Nephron progenitor cell (in vitro differentiated cells): Measurements from ENCODE around the gene GLIS1.

Experiments used
- DNase-seq: peaks from one replicate; pipeline ENCODE4 v3.0.0; 2021
- H3K27ac Mint-ChIP-seq: 2 replicates; pipeline ENCODE4 v1.8.0; 2021; ENCODE audit warnings: mild to moderate bottlenecking, moderate library complexity, mixed read lengths
- H3K27me3 Mint-ChIP-seq: 2 replicates; pipeline ENCODE4 v1.8.0; 2021; ENCODE audit warnings: mild to moderate bottlenecking, low read depth, mixed read lengths; ENCODE audit not compliant: poor library complexity
- H3K36me3 Mint-ChIP-seq: 2 replicates; pipeline ENCODE4 v1.8.0; 2021; ENCODE audit warnings: low read depth, mixed read lengths
- H3K4me1 Mint-ChIP-seq: 2 replicates; pipeline ENCODE4 v1.8.0; 2021; ENCODE audit warnings: mixed read lengths
- H3K4me3 Mint-ChIP-seq: 2 replicates; pipeline ENCODE4 v1.8.0; 2021; ENCODE audit warnings: mild to moderate bottlenecking, moderate library complexity, mixed read lengths
- H3K9me3 Mint-ChIP-seq: 2 replicates; pipeline ENCODE4 v1.8.0; 2021; ENCODE audit warnings: mild to moderate bottlenecking, moderate library complexity, mixed read lengths
- TF ChIP-seq, protein P1 (sequence below): fragments of 200-600 bp; sonication (generic); IDR thresholded peaks from 2 replicates; pipeline ENCODE4 v1.5.0; 2021; ENCODE audit warnings: antibody characterized with exemption

The GLIS1 gene

DNA sequence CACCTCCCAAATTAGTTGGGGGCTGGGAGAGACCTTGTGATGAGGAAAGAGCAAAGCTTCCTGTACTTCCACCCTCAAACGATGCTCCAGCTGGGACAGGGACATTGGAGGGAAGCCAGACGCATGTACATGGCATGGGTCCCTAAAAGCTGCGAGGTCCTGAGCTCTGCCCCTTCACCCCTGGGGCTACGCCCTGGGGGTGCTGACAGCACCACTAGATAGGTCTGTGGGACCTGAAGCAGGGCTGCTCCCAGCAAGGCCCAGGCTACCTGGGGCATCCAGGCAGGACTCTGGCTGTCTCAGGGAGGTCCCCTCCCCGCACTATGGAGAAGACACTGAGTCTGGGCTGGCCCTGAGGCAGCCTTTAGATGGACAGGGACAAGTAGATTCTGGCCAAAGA lies 196.4 kb downstream of the GLIS1 start:
- DNase-seq = no peak
- Mint-ChIP-seq H3K27me3 (peaks cover 8% of the 10 kb centered on the region), H3K36me3 (no peaks in the 10 kb centered on the region), H3K9me3 (no peaks in the 10 kb centered on the region), H3K4me1 (peaks cover 52% of the 10 kb centered on the region), H3K4me3 (no peak overlapping the region), H3K27ac (no peak overlapping the region)
- TF ChIP-seq, protein P1, sequence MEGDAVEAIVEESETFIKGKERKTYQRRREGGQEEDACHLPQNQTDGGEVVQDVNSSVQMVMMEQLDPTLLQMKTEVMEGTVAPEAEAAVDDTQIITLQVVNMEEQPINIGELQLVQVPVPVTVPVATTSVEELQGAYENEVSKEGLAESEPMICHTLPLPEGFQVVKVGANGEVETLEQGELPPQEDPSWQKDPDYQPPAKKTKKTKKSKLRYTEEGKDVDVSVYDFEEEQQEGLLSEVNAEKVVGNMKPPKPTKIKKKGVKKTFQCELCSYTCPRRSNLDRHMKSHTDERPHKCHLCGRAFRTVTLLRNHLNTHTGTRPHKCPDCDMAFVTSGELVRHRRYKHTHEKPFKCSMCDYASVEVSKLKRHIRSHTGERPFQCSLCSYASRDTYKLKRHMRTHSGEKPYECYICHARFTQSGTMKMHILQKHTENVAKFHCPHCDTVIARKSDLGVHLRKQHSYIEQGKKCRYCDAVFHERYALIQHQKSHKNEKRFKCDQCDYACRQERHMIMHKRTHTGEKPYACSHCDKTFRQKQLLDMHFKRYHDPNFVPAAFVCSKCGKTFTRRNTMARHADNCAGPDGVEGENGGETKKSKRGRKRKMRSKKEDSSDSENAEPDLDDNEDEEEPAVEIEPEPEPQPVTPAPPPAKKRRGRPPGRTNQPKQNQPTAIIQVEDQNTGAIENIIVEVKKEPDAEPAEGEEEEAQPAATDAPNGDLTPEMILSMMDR = no peak

DNA sequence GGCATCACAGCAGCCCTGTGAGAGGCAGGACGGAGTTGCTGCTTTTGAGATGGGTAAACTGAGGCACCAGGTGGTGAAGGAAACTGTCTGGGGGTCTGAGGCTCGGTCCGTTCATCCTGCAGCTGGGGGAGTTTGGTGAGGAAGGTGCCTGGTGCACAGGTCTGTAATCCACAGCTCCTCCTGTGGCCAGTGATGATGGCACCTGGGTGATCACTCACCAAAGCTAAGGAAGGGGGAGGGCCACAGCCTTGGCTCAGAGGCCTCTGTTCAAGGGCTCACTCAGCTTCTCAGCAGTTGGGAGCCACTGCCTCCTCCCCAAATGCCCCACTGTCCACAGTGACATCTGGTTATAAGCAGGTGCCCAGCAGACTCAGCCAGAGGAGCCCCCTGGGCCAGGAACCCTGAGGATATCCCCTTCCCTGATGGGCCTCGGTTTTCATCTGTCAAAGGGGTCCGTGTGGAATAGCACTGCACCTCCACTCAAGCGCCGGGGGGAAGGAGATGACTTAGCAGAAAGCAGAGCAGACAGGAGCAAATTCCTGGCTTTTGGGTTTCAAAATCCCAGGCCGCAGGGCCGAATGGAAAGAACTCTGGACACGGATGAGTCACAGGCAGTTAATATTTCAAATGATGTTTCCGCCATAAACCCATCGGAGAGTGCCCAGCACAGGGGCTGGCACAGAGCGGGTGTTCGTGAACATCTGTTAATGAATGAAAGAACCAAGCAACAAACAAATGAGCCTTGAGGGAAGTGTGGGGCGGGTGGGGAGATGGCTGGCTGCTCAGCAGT lies 197.0 kb downstream of the GLIS1 start:
- TF ChIP-seq, protein P1 = no peak
- peaks cover 8% of the 10 kb centered on the region for H3K27me3 Mint-ChIP-seq
- no peak overlapping the region for H3K4me3 Mint-ChIP-seq
- DNase-seq = peak; percentile 28
- H3K27ac Mint-ChIP-seq = no peak overlapping the region
- no peaks in the 10 kb centered on the region for H3K36me3 Mint-ChIP-seq
- H3K4me1 Mint-ChIP-seq = peaks cover 52% of the 10 kb centered on the region
- no peaks in the 10 kb centered on the region for H3K9me3 Mint-ChIP-seq

DNA sequence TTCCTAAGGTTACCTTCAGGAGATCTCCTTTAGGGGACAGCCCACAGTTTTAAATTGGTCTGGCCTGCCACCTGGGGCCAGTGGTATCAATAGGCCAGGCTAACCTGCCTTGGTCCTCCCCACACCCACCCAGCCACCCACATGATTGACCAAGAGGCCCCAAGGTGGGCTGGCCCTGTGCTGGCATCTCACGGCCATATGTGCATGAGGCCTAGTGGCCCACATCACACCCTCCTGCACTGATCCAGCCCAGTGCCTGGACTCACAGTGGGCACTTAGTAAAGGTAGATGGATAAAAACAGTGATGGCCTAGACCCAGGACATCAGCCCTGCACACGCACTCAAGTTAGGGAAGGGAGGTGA lies 197.7 kb downstream of the GLIS1 start:
- H3K4me3 Mint-ChIP-seq = no peak overlapping the region
- no peaks in the 10 kb centered on the region for H3K36me3 Mint-ChIP-seq
- TF ChIP-seq, protein P1 = no peak
- no peak overlapping the region for H3K27ac Mint-ChIP-seq
- no peak for DNase-seq
- H3K27me3 Mint-ChIP-seq = peaks cover 8% of the 10 kb centered on the region
- peaks cover 47% of the 10 kb centered on the region for H3K4me1 Mint-ChIP-seq
- H3K9me3 Mint-ChIP-seq = no peaks in the 10 kb centered on the region

DNA sequence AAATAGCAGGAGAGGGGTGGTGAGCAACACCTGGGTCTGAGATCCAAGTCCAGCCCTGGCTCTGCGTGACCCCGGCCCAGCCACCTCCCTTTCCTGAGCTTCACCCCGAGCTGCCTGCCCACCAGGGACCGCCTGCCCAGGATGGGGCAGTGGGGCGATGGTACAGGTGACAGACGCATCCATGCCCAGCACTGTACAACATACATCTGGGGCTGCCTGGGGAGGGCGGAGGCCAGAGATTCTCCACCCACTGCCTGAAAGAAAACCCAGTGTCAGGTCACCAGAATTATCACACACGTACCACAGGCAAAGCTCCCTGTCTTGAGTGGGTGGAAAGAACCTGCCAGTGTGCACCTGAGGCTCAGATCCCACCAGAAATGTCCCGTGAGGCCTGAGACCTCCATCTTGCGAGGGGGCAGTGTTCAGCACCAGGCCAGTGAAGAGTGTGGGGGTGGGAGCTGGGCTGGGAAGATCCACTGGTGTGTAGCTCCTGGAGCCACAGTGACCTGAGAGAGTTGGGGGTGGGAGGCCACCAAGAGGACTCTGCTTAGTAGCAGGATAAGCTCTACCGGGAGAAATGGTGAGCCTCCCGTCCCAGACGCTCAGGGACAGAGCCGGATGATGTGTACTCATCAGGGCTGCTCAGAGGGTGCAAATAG lies 198.2 kb downstream of the GLIS1 start:
- TF ChIP-seq, protein P1 = no peak
- no peak overlapping the region for H3K4me3 Mint-ChIP-seq
- H3K4me1 Mint-ChIP-seq = peaks cover 45% of the 10 kb centered on the region
- no peak for DNase-seq
- peaks cover 8% of the 10 kb centered on the region for H3K27me3 Mint-ChIP-seq
- no peaks in the 10 kb centered on the region for H3K9me3 Mint-ChIP-seq
- H3K36me3 Mint-ChIP-seq = no peaks in the 10 kb centered on the region
- H3K27ac Mint-ChIP-seq = no peak overlapping the region

DNA sequence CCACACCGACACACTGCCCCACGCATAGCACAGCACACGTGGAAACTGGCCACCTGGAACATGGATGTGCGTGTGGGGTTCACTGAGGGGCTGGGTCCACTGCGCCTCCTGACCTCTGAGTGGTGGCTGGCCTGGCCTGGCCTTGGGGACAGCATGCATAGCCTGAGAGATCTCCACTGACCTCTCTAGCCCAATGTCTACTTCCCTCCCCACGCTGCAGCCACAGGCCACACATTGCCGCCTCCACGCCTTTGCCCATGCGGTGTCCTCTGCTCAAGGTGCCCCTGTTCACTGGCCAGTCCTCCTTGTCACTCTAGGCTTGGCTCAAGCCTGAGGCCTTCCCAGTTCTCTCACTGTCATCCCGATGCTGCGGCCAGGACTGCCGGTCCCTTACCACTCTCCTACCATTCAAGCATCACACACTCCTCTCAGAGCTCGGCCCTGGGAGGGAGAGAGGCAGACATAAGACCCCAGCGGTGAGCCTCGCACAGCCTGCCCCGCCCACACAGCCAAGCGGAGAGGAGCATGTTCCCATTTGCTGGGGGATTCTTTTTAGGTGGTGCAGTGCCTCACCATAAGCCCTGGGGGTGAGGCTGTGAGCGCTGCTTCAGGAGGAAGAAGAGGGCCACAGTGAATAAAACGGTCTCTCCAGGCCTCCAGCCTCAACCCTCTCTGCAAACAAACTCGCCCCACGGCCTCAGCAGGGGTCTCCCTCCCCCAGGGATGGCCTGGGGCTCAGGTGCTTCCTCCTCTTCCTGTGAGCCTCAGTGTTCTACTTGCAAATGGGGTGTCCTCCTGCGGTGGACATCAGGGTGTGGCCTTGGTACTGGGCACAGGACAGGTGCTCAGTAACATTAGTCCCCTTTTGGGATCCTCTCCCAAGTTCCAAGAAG lies 199.0 kb downstream of the GLIS1 start:
- peaks cover 37% of the 10 kb centered on the region for H3K4me1 Mint-ChIP-seq
- DNase-seq = no peak
- H3K36me3 Mint-ChIP-seq = no peaks in the 10 kb centered on the region
- TF ChIP-seq, protein P1 = no peak
- H3K27ac Mint-ChIP-seq = no peak overlapping the region
- H3K9me3 Mint-ChIP-seq = no peaks in the 10 kb centered on the region
- no peak overlapping the region for H3K4me3 Mint-ChIP-seq
- H3K27me3 Mint-ChIP-seq = peaks cover 7% of the 10 kb centered on the region
